ENCODE measurements around the gene ZC3H14. TPM values are rescaled to one million over a fixed set of nuclear protein-coding genes. Genes with fewer than 3 reads are reported as not detected.
A peak's percentile ranks its signal among the peaks of the same experiment; 100 is the strongest.

ZC3H14 gene
- polyA plus RNA-seq, 1 of the 3 experiments (the other 2 are of a cell fraction), result 61.5 TPM

DNA sequence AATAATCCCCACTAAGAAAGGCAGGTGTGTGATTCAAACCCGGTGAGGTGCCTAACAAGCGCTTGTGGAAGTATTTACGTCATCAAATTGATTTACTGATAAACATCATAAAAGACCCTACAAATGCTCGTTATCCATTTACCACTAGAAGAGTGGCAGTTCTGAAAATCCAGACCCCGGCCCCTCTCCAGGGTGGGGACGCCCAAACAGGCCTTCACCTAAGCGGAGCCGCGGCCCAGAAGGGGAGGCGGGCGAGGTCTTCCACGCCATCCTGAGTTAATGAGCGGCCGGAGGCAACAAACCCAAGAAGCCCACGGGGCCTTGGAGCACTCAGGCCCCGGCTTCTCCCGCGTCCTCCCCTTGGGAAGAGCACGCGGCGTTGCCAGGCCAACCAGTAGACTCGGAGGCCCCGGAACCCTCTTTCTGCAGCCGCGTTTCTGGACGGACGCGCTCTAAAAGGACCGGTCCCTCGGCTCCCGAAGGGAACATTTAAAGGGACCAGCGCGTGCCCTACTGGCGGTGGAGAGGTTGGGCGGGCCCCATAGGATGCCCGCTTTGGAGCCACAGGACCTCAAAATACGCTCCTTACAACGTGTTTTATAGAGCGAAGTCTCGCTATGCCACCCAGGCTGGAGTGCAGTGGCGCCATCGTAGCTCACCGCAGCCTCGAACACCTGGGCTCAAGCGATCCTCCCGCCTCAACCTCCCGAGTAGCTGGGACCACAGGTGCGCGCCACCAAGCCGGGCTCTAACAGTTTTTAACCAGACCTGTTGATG is 11.6 kb upstream of the ZC3H14 start:
- Histone ChIP-seq H3F3A (replicated peaks; ENCODE audit: insufficient read depth) (peaks cover 10% of the 10 kb centered on the region), H3K4me2 (peak overlapping the region; percentile 95), H3K27me3 (ENCODE audit: insufficient read depth) (no peaks in the 10 kb centered on the region), H3K9ac (peak overlapping the region; percentile 86), H3K36me3 (replicated peaks in 1 of 2; ENCODE audit: control insufficient read depth in 1 of 2, insufficient read depth in 2 of 2, low read length in 1 of 2) (peaks cover 26 to 27% of the 10 kb centered on the region in 2 experiments), H3K4me3 (ENCODE audit: low read depth in 2 of 2, low read length in 1 of 2) (peak overlapping the region; percentile 72 to 79), H3K27ac (ENCODE audit: low read depth in 2 of 2, low read length in 1 of 2) (peak overlapping the region; percentile 42 to 50; a peak in 2 of 4 replicates), H3K4me1 (ENCODE audit: control insufficient read depth in 1 of 2, insufficient read depth in 2 of 2, low read depth in 1 of 2, low read length in 1 of 2) (peaks cover 9 to 22% of the 10 kb centered on the region in 2 experiments; a peak in 3 of 4 replicates), H4K20me1 (ENCODE audit: insufficient read depth) (peaks cover 13% of the 10 kb centered on the region; the same call in 1 of the 2 replicates), H3K79me2 (ENCODE audit: insufficient read depth) (peaks cover 77% of the 10 kb centered on the region), H3K9me3 (no peaks in the 10 kb centered on the region), H2AFZ (ENCODE audit: low read depth) (peak overlapping the region; percentile 71), H3K9me2 (no peaks in the 10 kb centered on the region)
- DNase-seq, result peak; percentile 88
- ChIA-PET POLR2A (interaction anchor here (0.6 to 1.0 kb wide), 2 partner anchors 12 to 118 kb away, joined by 3 read pairs; partner anchors contain the start of gene ZC3H14), CTCF (interaction anchor here (0.8 to 1.7 kb wide), 6 partner anchors 9 to 362 kb away, joined by 3 to 6 read pairs (median 4); partner anchors contain the start of gene ZC3H14)
- WGBS (ENCODE audit: low lambda C conversion rate), result 8% methylated on average over 35 of the region's 50 CpGs
- TF ChIP-seq, protein P1, sequence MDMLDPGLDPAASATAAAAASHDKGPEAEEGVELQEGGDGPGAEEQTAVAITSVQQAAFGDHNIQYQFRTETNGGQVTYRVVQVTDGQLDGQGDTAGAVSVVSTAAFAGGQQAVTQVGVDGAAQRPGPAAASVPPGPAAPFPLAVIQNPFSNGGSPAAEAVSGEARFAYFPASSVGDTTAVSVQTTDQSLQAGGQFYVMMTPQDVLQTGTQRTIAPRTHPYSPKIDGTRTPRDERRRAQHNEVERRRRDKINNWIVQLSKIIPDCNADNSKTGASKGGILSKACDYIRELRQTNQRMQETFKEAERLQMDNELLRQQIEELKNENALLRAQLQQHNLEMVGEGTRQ (IDR thresholded peaks at IDR 0.05; ENCODE audit: borderline replicate concordance, low read depth, low read length), result no peak
- TF ChIP-seq, protein P2, sequence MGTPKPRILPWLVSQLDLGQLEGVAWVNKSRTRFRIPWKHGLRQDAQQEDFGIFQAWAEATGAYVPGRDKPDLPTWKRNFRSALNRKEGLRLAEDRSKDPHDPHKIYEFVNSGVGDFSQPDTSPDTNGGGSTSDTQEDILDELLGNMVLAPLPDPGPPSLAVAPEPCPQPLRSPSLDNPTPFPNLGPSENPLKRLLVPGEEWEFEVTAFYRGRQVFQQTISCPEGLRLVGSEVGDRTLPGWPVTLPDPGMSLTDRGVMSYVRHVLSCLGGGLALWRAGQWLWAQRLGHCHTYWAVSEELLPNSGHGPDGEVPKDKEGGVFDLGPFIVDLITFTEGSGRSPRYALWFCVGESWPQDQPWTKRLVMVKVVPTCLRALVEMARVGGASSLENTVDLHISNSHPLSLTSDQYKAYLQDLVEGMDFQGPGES (IDR thresholded peaks at IDR 0.05; ENCODE audit: low read depth, low read length), result peak; percentile 35; the same call in 1 of the 2 replicates
- TF ChIP-seq, protein P3, sequence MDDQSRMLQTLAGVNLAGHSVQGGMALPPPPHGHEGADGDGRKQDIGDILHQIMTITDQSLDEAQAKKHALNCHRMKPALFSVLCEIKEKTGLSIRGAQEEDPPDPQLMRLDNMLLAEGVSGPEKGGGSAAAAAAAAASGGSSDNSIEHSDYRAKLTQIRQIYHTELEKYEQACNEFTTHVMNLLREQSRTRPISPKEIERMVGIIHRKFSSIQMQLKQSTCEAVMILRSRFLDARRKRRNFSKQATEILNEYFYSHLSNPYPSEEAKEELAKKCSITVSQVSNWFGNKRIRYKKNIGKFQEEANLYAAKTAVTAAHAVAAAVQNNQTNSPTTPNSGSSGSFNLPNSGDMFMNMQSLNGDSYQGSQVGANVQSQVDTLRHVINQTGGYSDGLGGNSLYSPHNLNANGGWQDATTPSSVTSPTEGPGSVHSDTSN (IDR thresholded peaks at IDR 0.05), result peak; percentile 29; the same call in 1 of the 2 replicates
- TF ChIP-seq NFIC (IDR thresholded peaks at IDR 0.05; ENCODE audit: borderline replicate concordance) (no peak), RAD21 (IDR thresholded peaks at IDR 0.05; ENCODE audit: low read length) (peak; percentile 38; the same call in 1 of the 2 replicates), GABPA (IDR thresholded peaks at IDR 0.05; ENCODE audit: low read depth) (peak; percentile 66), RXRA (IDR thresholded peaks at IDR 0.05; ENCODE audit: borderline replicate concordance, low read depth) (no peak), ELF1 (IDR thresholded peaks at IDR 0.05) (peak; percentile 42; the same call in 1 of the 2 replicates), YY1 (IDR thresholded peaks at IDR 0.05; ENCODE audit: low read depth) (0 out of 2 replicates have a peak, but pooled peaks have one; percentile 23), FOXM1 (IDR thresholded peaks at IDR 0.05; ENCODE audit: low read depth) (no peak), RCOR1 (IDR thresholded peaks at IDR 0.05; ENCODE audit: low read length) (peak; percentile 81; the same call in 1 of the 2 replicates), FOSL2 (IDR thresholded peaks at IDR 0.05; ENCODE audit: borderline replicate concordance, low read depth) (no peak), NRF1 (IDR thresholded peaks at IDR 0.05; ENCODE audit: low read depth, low read length) (no peak), RFX5 (IDR thresholded peaks at IDR 0.05; ENCODE audit: low read length) (no peak), SIN3A (IDR thresholded peaks at IDR 0.05; ENCODE audit: borderline replicate concordance, low read depth, low read length) (peak; percentile 93)
- TF ChIP-seq, protein P4, sequence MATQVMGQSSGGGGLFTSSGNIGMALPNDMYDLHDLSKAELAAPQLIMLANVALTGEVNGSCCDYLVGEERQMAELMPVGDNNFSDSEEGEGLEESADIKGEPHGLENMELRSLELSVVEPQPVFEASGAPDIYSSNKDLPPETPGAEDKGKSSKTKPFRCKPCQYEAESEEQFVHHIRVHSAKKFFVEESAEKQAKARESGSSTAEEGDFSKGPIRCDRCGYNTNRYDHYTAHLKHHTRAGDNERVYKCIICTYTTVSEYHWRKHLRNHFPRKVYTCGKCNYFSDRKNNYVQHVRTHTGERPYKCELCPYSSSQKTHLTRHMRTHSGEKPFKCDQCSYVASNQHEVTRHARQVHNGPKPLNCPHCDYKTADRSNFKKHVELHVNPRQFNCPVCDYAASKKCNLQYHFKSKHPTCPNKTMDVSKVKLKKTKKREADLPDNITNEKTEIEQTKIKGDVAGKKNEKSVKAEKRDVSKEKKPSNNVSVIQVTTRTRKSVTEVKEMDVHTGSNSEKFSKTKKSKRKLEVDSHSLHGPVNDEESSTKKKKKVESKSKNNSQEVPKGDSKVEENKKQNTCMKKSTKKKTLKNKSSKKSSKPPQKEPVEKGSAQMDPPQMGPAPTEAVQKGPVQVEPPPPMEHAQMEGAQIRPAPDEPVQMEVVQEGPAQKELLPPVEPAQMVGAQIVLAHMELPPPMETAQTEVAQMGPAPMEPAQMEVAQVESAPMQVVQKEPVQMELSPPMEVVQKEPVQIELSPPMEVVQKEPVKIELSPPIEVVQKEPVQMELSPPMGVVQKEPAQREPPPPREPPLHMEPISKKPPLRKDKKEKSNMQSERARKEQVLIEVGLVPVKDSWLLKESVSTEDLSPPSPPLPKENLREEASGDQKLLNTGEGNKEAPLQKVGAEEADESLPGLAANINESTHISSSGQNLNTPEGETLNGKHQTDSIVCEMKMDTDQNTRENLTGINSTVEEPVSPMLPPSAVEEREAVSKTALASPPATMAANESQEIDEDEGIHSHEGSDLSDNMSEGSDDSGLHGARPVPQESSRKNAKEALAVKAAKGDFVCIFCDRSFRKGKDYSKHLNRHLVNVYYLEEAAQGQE (IDR thresholded peaks at IDR 0.05; ENCODE audit: low read depth, low read length), result peak; percentile 57; the same call in 1 of the 2 replicates
- TF ChIP-seq, protein P5, sequence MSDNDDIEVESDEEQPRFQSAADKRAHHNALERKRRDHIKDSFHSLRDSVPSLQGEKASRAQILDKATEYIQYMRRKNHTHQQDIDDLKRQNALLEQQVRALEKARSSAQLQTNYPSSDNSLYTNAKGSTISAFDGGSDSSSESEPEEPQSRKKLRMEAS (IDR thresholded peaks at IDR 0.05; ENCODE audit: low read depth), result peak; percentile 96
- TF ChIP-seq, protein P6, sequence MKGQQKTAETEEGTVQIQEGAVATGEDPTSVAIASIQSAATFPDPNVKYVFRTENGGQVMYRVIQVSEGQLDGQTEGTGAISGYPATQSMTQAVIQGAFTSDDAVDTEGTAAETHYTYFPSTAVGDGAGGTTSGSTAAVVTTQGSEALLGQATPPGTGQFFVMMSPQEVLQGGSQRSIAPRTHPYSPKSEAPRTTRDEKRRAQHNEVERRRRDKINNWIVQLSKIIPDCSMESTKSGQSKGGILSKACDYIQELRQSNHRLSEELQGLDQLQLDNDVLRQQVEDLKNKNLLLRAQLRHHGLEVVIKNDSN (IDR thresholded peaks at IDR 0.05; ENCODE audit: borderline replicate concordance, low read depth), result peak; percentile 35; the same call in 1 of the 2 replicates
- TF ChIP-seq, protein P7, sequence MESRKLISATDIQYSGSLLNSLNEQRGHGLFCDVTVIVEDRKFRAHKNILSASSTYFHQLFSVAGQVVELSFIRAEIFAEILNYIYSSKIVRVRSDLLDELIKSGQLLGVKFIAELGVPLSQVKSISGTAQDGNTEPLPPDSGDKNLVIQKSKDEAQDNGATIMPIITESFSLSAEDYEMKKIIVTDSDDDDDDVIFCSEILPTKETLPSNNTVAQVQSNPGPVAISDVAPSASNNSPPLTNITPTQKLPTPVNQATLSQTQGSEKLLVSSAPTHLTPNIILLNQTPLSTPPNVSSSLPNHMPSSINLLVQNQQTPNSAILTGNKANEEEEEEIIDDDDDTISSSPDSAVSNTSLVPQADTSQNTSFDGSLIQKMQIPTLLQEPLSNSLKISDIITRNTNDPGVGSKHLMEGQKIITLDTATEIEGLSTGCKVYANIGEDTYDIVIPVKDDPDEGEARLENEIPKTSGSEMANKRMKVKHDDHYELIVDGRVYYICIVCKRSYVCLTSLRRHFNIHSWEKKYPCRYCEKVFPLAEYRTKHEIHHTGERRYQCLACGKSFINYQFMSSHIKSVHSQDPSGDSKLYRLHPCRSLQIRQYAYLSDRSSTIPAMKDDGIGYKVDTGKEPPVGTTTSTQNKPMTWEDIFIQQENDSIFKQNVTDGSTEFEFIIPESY (IDR thresholded peaks at IDR 0.05; ENCODE audit: borderline replicate concordance, low read depth), result no peak

Measured in SK-N-SH (cell line).